HFF-Myc (cell line): Measurements from ENCODE around the gene KIF20A.

Experiments
- DNase-seq: peaks from one replicate; pipeline ENCODE4 v3.0.0-alpha.2; 2011; ENCODE audit warnings: low read depth; ENCODE audit errors: extremely low read depth
- H3K4me3 ChIP-seq: replicated peaks from 2 replicates; pipeline ENCODE4 v1.5.1; 2011; ENCODE audit warnings: low read depth, mild to moderate bottlenecking, control low read depth, low read length
- CTCF ChIP-seq: IDR thresholded peaks from 2 replicates; pipeline ENCODE4 v1.5.1; 2012; ENCODE audit warnings: mild to moderate bottlenecking, low read depth, low read length, control low read depth; ENCODE audit errors: missing control alignments

KIF20A gene

GRCh38 chr5:138212828-138213160 lies 33.9 kb downstream of the KIF20A start:
- no peak for DNase-seq
- peak overlapping the region; percentile 100 for H3K4me3 ChIP-seq
- no peak for TF ChIP-seq CTCF

- TF ChIP-seq CTCF, result no peak
- DNase-seq, result peak; percentile 97
- peak within 1 kb of the TSS; percentile 100 for H3K4me3 ChIP-seq
Measured at GRCh38 chr5:138213161-138214029, 34.5 kb downstream of the KIF20A start, which contains the start of gene CDC23. TSS of gene CDC23 (minus strand) at chr5:138213323. CDS start at chr5:138213312, 11 bp downstream.

- DNase-seq, result no peak
- no peak overlapping the region for H3K4me3 ChIP-seq
- TF ChIP-seq CTCF, result no peak
Measured at GRCh38 chr5:138216799-138217198, 37.9 kb downstream of the KIF20A start.

DNA sequence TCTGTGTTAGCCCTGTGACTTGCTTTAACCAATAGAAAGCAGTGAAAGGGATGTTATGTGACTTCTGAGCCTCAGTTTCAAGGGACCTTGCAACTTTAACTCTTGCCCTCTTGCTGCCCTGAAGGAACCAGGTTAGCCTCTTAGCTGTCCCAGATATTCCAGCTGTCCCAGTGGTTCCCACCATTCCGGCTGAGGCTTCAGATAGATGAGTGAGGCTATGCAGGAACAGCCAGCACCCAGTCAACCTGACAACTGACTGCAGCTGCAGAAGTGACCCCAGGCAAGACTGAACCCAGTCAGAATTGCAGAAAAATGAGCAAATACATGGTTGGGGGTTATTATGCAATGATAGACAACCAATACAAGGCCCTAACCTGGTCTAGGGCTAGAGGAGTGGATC lies 44.6 kb downstream of the KIF20A start:
- H3K4me3 ChIP-seq, result no peak overlapping the region
- TF ChIP-seq CTCF, result no peak

DNA sequence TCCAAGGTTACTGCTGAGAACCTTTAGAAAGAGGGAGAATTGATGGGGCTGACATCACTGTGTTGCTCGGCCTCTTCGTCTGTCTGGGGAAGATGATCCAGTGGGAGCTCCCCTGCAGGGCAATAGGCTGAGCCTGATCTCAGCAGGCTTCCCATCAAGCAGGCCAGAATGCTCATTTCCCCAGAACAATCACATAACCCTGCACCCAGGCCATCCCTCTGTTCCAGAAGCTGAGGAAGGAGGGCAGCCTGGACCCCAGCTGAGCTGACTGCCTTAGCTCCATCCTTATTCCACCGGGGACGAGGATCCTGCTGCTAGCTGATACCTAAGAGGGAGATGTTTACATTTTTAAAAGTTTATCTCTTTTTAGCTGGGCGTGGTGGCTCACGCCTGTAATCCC lies 45.8 kb downstream of the KIF20A start:
- no peak overlapping the region for H3K4me3 ChIP-seq
- DNase-seq, result no peak
- no peak for TF ChIP-seq CTCF

More for the DNA sequence above, 44.6 kb downstream of the KIF20A start:
- no peak for DNase-seq

DNA sequence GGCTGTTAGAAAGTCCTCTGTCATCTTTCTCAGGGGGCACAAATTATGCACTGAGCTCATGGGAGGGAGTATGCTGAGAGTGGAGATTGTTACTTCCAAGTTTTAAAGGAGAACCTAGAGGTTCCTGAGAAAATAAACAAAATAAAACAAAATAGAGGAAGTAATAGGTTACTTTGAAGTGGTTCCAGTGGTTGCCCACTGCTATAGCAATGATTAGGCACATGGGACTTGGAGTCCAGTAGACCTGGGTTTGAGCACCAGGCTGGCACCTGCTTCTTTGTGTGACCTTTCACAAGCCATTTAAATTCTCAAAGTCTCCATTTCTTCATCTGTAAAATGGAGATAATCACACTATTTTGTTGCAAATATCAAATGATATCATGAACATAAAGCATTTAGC lies 48.0 kb downstream of the KIF20A start:
- TF ChIP-seq CTCF, result no peak
- no peak overlapping the region for H3K4me3 ChIP-seq
- no peak for DNase-seq
